ENCODE results near the gene OBP2B.
"Not testable (repeated sequence)": the region's sequence is repeated elsewhere in the genome, so short reads cannot be mapped to it uniquely, and the experiment has no call there.

Gene OBP2B

GRCh38 chr9:133181561-133181960 lies 27.5 kb downstream of the OBP2B start:
- Histone ChIP-seq H3K9ac (ENCODE audit: low read length in 2 of 2) (no peak overlapping the region), H3K4me1 (ENCODE audit: control insufficient read depth, insufficient read depth, low read length) (no peaks in the 10 kb centered on the region), H3K9me3 (ENCODE audit: control insufficient read depth in 2 of 2, low read length in 2 of 2) (no peaks in the 10 kb centered on the region), H3K27me3 (ENCODE audit: control insufficient read depth in 1 of 2, insufficient read depth in 2 of 2, low read length in 2 of 2) (peaks cover 5 to 11% of the 10 kb centered on the region in 2 donors), H3K36me3 (ENCODE audit: control insufficient read depth in 2 of 2, insufficient read depth in 2 of 2, low read length in 2 of 2) (no peaks in the 10 kb centered on the region), H3K4me3 (ENCODE audit: low read length in 2 of 2) (no peak overlapping the region), H3K27ac (ENCODE audit: low read length) (no peak overlapping the region)

- H3K27ac ChIP-seq (ENCODE audit: low read length) = no peak overlapping the region
- H3K36me3 ChIP-seq (ENCODE audit: control insufficient read depth in 2 of 2, insufficient read depth in 2 of 2, low read length in 2 of 2) = no peaks in the 10 kb centered on the region
- no peaks in the 10 kb centered on the region for H3K9me3 ChIP-seq (ENCODE audit: control insufficient read depth in 2 of 2, low read length in 2 of 2)
- no peak overlapping the region for H3K4me3 ChIP-seq (ENCODE audit: low read length in 2 of 2)
- H3K27me3 ChIP-seq (ENCODE audit: control insufficient read depth in 1 of 2, insufficient read depth in 2 of 2, low read length in 2 of 2) = peaks cover 5 to 11% of the 10 kb centered on the region in 2 donors
- H3K4me1 ChIP-seq (ENCODE audit: control insufficient read depth, insufficient read depth, low read length) = no peaks in the 10 kb centered on the region
- H3K9ac ChIP-seq (ENCODE audit: low read length in 2 of 2) = no peak overlapping the region
These were observed 28.1 kb downstream of the OBP2B start for GRCh38 chr9:133180953-133181352.

- Histone ChIP-seq H3K27me3 (ENCODE audit: control insufficient read depth in 1 of 2, insufficient read depth in 2 of 2, low read length in 2 of 2) (peaks cover 4 to 9% of the 10 kb centered on the region in 2 donors), H3K4me1 (ENCODE audit: control insufficient read depth, insufficient read depth, low read length) (no peaks in the 10 kb centered on the region), H3K27ac (ENCODE audit: low read length) (no peak overlapping the region), H3K9ac (ENCODE audit: low read length in 2 of 2) (no peak overlapping the region), H3K4me3 (ENCODE audit: low read length in 2 of 2) (no peak overlapping the region), H3K9me3 (ENCODE audit: control insufficient read depth in 2 of 2, low read length in 2 of 2) (no peaks in the 10 kb centered on the region), H3K36me3 (ENCODE audit: control insufficient read depth in 2 of 2, insufficient read depth in 2 of 2, low read length in 2 of 2) (no peaks in the 10 kb centered on the region)
These were observed 36.0 kb downstream of the OBP2B start for GRCh38 chr9:133173056-133173455.

- no peaks in the 10 kb centered on the region for H3K9me3 ChIP-seq (ENCODE audit: control insufficient read depth in 2 of 2, low read length in 2 of 2)
- no peaks in the 10 kb centered on the region for H3K4me1 ChIP-seq (ENCODE audit: control insufficient read depth, insufficient read depth, low read length)
- peaks cover 4 to 9% of the 10 kb centered on the region in 2 donors for H3K27me3 ChIP-seq (ENCODE audit: control insufficient read depth in 1 of 2, insufficient read depth in 2 of 2, low read length in 2 of 2)
- H3K27ac ChIP-seq (ENCODE audit: low read length) = no peak overlapping the region
- H3K9ac ChIP-seq (ENCODE audit: low read length in 2 of 2) = no peak overlapping the region
- no peaks in the 10 kb centered on the region for H3K36me3 ChIP-seq (ENCODE audit: control insufficient read depth in 2 of 2, insufficient read depth in 2 of 2, low read length in 2 of 2)
- H3K4me3 ChIP-seq (ENCODE audit: low read length in 2 of 2) = no peak overlapping the region
These were observed 37.7 kb downstream of the OBP2B start for GRCh38 chr9:133171161-133171961.

- H3K9ac ChIP-seq (ENCODE audit: low read length in 2 of 2) = no peak overlapping the region
- H3K4me1 ChIP-seq (ENCODE audit: control insufficient read depth, insufficient read depth, low read length) = no peaks in the 10 kb centered on the region
- H3K27me3 ChIP-seq (ENCODE audit: control insufficient read depth in 1 of 2, insufficient read depth in 2 of 2, low read length in 2 of 2) = peaks cover 4 to 9% of the 10 kb centered on the region in 2 donors
- H3K4me3 ChIP-seq (ENCODE audit: low read length in 2 of 2) = no peak overlapping the region
- no peak overlapping the region for H3K27ac ChIP-seq (ENCODE audit: low read length)
- no peaks in the 10 kb centered on the region for H3K36me3 ChIP-seq (ENCODE audit: control insufficient read depth in 2 of 2, insufficient read depth in 2 of 2, low read length in 2 of 2)
- H3K9me3 ChIP-seq (ENCODE audit: control insufficient read depth in 2 of 2, low read length in 2 of 2) = no peaks in the 10 kb centered on the region
These were observed 38.3 kb downstream of the OBP2B start for GRCh38 chr9:133170716-133171115.

GRCh38 chr9:133169687-133170086 lies 39.4 kb downstream of the OBP2B start:
- not testable (repeated sequence) for H3K27ac ChIP-seq (ENCODE audit: low read length); H3K9me3 ChIP-seq (ENCODE audit: control insufficient read depth in 2 of 2, low read length in 2 of 2); H3K9ac ChIP-seq (ENCODE audit: low read length in 2 of 2); H3K27me3 ChIP-seq (ENCODE audit: control insufficient read depth in 1 of 2, insufficient read depth in 2 of 2, low read length in 2 of 2); H3K4me3 ChIP-seq (ENCODE audit: low read length in 2 of 2); H3K4me1 ChIP-seq (ENCODE audit: control insufficient read depth, insufficient read depth, low read length); H3K36me3 ChIP-seq (ENCODE audit: control insufficient read depth in 2 of 2, insufficient read depth in 2 of 2, low read length in 2 of 2)

GRCh38 chr9:133169102-133169501 lies 39.9 kb downstream of the OBP2B start:
- Histone ChIP-seq H3K27ac (ENCODE audit: low read length) (no peak overlapping the region), H3K36me3 (ENCODE audit: control insufficient read depth in 2 of 2, insufficient read depth in 2 of 2, low read length in 2 of 2) (no peaks in the 10 kb centered on the region), H3K4me3 (ENCODE audit: low read length in 2 of 2) (no peak overlapping the region), H3K4me1 (ENCODE audit: control insufficient read depth, insufficient read depth, low read length) (peaks cover 6% of the 10 kb centered on the region), H3K9me3 (ENCODE audit: control insufficient read depth in 2 of 2, low read length in 2 of 2) (no peaks in the 10 kb centered on the region), H3K9ac (ENCODE audit: low read length in 2 of 2) (no peak overlapping the region), H3K27me3 (ENCODE audit: control insufficient read depth in 1 of 2, insufficient read depth in 2 of 2, low read length in 2 of 2) (peaks cover 4 to 7% of the 10 kb centered on the region in 2 donors)

GRCh38 chr9:133168432-133168831 lies 40.6 kb downstream of the OBP2B start:
- Histone ChIP-seq H3K9ac (ENCODE audit: low read length in 2 of 2) (no peak overlapping the region), H3K9me3 (ENCODE audit: control insufficient read depth in 2 of 2, low read length in 2 of 2) (no peaks in the 10 kb centered on the region), H3K27ac (ENCODE audit: low read length) (no peak overlapping the region), H3K36me3 (ENCODE audit: control insufficient read depth in 2 of 2, insufficient read depth in 2 of 2, low read length in 2 of 2) (no peaks in the 10 kb centered on the region), H3K4me1 (ENCODE audit: control insufficient read depth, insufficient read depth, low read length) (peaks cover 13% of the 10 kb centered on the region), H3K27me3 (ENCODE audit: control insufficient read depth in 1 of 2, insufficient read depth in 2 of 2, low read length in 2 of 2) (peaks cover 4 to 7% of the 10 kb centered on the region in 2 donors), H3K4me3 (ENCODE audit: low read length in 2 of 2) (no peak overlapping the region)

- Histone ChIP-seq H3K9me3 (ENCODE audit: control insufficient read depth in 2 of 2, low read length in 2 of 2) (no peaks in the 10 kb centered on the region), H3K9ac (ENCODE audit: low read length in 2 of 2) (no peak overlapping the region), H3K27ac (ENCODE audit: low read length) (no peak overlapping the region), H3K4me3 (ENCODE audit: low read length in 2 of 2) (no peak overlapping the region), H3K36me3 (ENCODE audit: control insufficient read depth in 2 of 2, insufficient read depth in 2 of 2, low read length in 2 of 2) (no peaks in the 10 kb centered on the region), H3K27me3 (ENCODE audit: control insufficient read depth in 1 of 2, insufficient read depth in 2 of 2, low read length in 2 of 2) (peaks cover 4 to 7% of the 10 kb centered on the region in 2 donors), H3K4me1 (ENCODE audit: control insufficient read depth, insufficient read depth, low read length) (peaks cover 19% of the 10 kb centered on the region)
These were observed 41.3 kb downstream of the OBP2B start for GRCh38 chr9:133167769-133168168.

- no peak overlapping the region for H3K27ac ChIP-seq (ENCODE audit: low read length)
- peaks cover 4 to 7% of the 10 kb centered on the region in 2 donors for H3K27me3 ChIP-seq (ENCODE audit: control insufficient read depth in 1 of 2, insufficient read depth in 2 of 2, low read length in 2 of 2)
- peaks cover 22% of the 10 kb centered on the region for H3K4me1 ChIP-seq (ENCODE audit: control insufficient read depth, insufficient read depth, low read length)
- no peaks in the 10 kb centered on the region for H3K9me3 ChIP-seq (ENCODE audit: control insufficient read depth in 2 of 2, low read length in 2 of 2)
- no peaks in the 10 kb centered on the region for H3K36me3 ChIP-seq (ENCODE audit: control insufficient read depth in 2 of 2, insufficient read depth in 2 of 2, low read length in 2 of 2)
- H3K9ac ChIP-seq (ENCODE audit: low read length in 2 of 2) = no peak overlapping the region
- H3K4me3 ChIP-seq (ENCODE audit: low read length in 2 of 2) = no peak overlapping the region
These were observed 41.8 kb downstream of the OBP2B start for GRCh38 chr9:133167096-133167730.

GRCh38 chr9:133166392-133166791 lies 42.7 kb downstream of the OBP2B start:
- Histone ChIP-seq H3K9ac (ENCODE audit: low read length in 2 of 2) (no peak overlapping the region), H3K4me1 (ENCODE audit: control insufficient read depth, insufficient read depth, low read length) (peaks cover 25% of the 10 kb centered on the region), H3K9me3 (ENCODE audit: control insufficient read depth in 2 of 2, low read length in 2 of 2) (no peaks in the 10 kb centered on the region), H3K27me3 (ENCODE audit: control insufficient read depth in 1 of 2, insufficient read depth in 2 of 2, low read length in 2 of 2) (peaks cover 4 to 7% of the 10 kb centered on the region in 2 donors), H3K4me3 (ENCODE audit: low read length in 2 of 2) (no peak overlapping the region), H3K27ac (ENCODE audit: low read length) (no peak overlapping the region), H3K36me3 (ENCODE audit: control insufficient read depth in 2 of 2, insufficient read depth in 2 of 2, low read length in 2 of 2) (no peaks in the 10 kb centered on the region)
